GM12878 (cell line): ENCODE results near the gene COL11A2. TPM values are rescaled to one million over a fixed set of nuclear protein-coding genes. Genes with fewer than 3 reads are reported as not detected.

ENCODE experiments used
- ATAC-seq: fragments of 200-7000 bp; cut with Tn5 transposase; 3 replicates; pipeline ENCODE4 v1.9.1; 2020; ENCODE audit warnings: mild to moderate bottlenecking, moderate library complexity
- BruUV-seq: library from RNA; stranded (reverse); fragments of 400-500 nt; replicated peaks from 2 replicates; lab custom pipeline; 2021; lab: Mats Ljungman, UMichigan
- CTCF ChIA-PET: fragments of 300-600 bp; sonication (Branson Sonifier 250); formaldehyde crosslinking; extraction: SDS; loops from one replicate; lab custom pipeline; 2021; ENCODE audit warnings: inconsistent platforms; lab: Yijun Ruan, JAX
- POLR2A ChIA-PET: fragments of 350-600 bp; formaldehyde crosslinking; extraction: SDS; loops from one replicate; lab custom pipeline; 2021; ENCODE audit warnings: inconsistent platforms; lab: Charles Lee
- RAD21 ChIA-PET: fragments of 300-600 bp; sonication (Branson Sonifier 250); formaldehyde crosslinking; loops from one replicate; lab custom pipeline; 2023; ENCODE audit warnings: antibody characterized with exemption; ENCODE audit not compliant: unreplicated experiment; lab: Charles Lee
- SMC1A ChIA-PET: fragments of 300-600 bp; sonication (Branson Sonifier 250); formaldehyde crosslinking; loops from one replicate; lab custom pipeline; 2023; ENCODE audit not compliant: unreplicated experiment, uncharacterized antibody; lab: Charles Lee
- DNase-seq: peaks from one replicate; pipeline ENCODE4 v3.0.0-alpha.2; 2011; ENCODE audit warnings: low read depth, low spot score
- FAIRE-seq: peaks from 3 replicates; lab custom pipeline; 2011; peaks lifted over from hg19 to GRCh38; lab: Jason Lieb, UNC
- H2AFZ ChIP-seq: 2 replicates; pipeline ENCODE4 v1.6.0; 2011; ENCODE audit warnings: low read depth, low read length, control low read depth; ENCODE audit not compliant: control insufficient read depth
- H3K27ac ChIP-seq: 2 replicates; pipeline ENCODE4 v1.5.1; 2011; ENCODE audit warnings: control low read depth; ENCODE audit not compliant: control insufficient read depth, insufficient read depth
- H3K27me3 ChIP-seq, 2 experiments: replicated peaks in 1 of 2; 2 replicates each; pipeline versions ENCODE4 v1.6.0 to v1.6.1; 2011; ENCODE audit warnings: low read length in 1 of 2; ENCODE audit not compliant: control insufficient read depth in 2 of 2, insufficient read depth in 2 of 2
- H3K36me3 ChIP-seq, 2 experiments: 2 replicates each; pipeline ENCODE4 v1.5.1; 2011; ENCODE audit warnings: low read length in 1 of 2; ENCODE audit not compliant: control insufficient read depth in 2 of 2, insufficient read depth in 2 of 2
- H3K4me1 ChIP-seq: 2 replicates; pipeline ENCODE4 v1.6.1; 2011; ENCODE audit warnings: mild to moderate bottlenecking, low read length, moderate library complexity, mixed read lengths; ENCODE audit not compliant: control insufficient read depth, insufficient read depth
- H3K4me2 ChIP-seq: 2 replicates; pipeline ENCODE4 v1.6.0; 2011; ENCODE audit warnings: control low read depth; ENCODE audit not compliant: control insufficient read depth, insufficient read depth
- H3K4me3 ChIP-seq: fragments of 200-600 bp; sonication (generic); 2 replicates; pipeline ENCODE4 v1.5.1; 2016
- H3K79me2 ChIP-seq: 2 replicates; pipeline ENCODE4 v1.6.0; 2011; ENCODE audit warnings: low read length; ENCODE audit not compliant: control insufficient read depth, insufficient read depth
- H3K9ac ChIP-seq: 2 replicates; pipeline ENCODE4 v1.8.0; 2011; ENCODE audit warnings: low read length, control low read depth, mixed read lengths; ENCODE audit not compliant: control insufficient read depth, insufficient read depth
- H3K9me3 ChIP-seq: replicated peaks from 3 replicates; pipeline ENCODE4 v1.5.1; 2011; ENCODE audit warnings: mild to moderate bottlenecking, low read length; ENCODE audit not compliant: control insufficient read depth, insufficient read depth
- H4K20me1 ChIP-seq: 2 replicates; pipeline ENCODE4 v1.6.0; 2011; ENCODE audit not compliant: control insufficient read depth, insufficient read depth
- CEBPB ChIP-seq, 2 experiments: fragments of 150-350 bp in 1 of 2; IDR thresholded peaks; 2 replicates each; pipeline ENCODE4 v1.6.1; 2012 to 2014; ENCODE audit warnings: low read depth in 2 of 2, low read length in 2 of 2, borderline replicate concordance in 1 of 2, inconsistent platforms in 1 of 2
- CREB1 ChIP-seq: IDR thresholded peaks from 2 replicates; pipeline ENCODE4 v1.6.1; 2012; ENCODE audit warnings: low read depth, mild to moderate bottlenecking, inconsistent platforms
- HSF1 ChIP-seq: fragments of 150-350 bp; IDR thresholded peaks from 2 replicates; pipeline ENCODE4 v1.6.1; 2014; ENCODE audit warnings: mild to moderate bottlenecking, low read depth, low read length
- MAX ChIP-seq: IDR thresholded peaks from 2 replicates; pipeline ENCODE4 v1.6.1; 2012; ENCODE audit warnings: low read depth, low read length, improper control_type of control experiment
- ZNF217 ChIP-seq: fragments of 450-650 bp; IDR thresholded peaks from 2 replicates; pipeline ENCODE4 v1.6.1; 2017; ENCODE audit warnings: antibody characterized with exemption, mild to moderate bottlenecking
- WGBS: methylation state at CpG from one replicate; pipeline ENCODE4 v1.1.6; 2016; ENCODE audit warnings: low lambda C conversion rate; ENCODE audit not compliant: insufficient replicate concordance, insufficient coverage; ENCODE audit errors: missing lambda C conversion rate; 5-methylcytosine and 5-hydroxymethylcytosine counted together
- in situ Hi-C: fragments of 300-500 bp; cut with MboI; formaldehyde crosslinking; loops from 9 replicates; pipeline ENCODE4 v1.14.3; 2018; ENCODE audit warnings: mixed read lengths
- intact Hi-C: fragments of 100-400 bp; cut with micrococcal nuclease; formaldehyde crosslinking; loops from one replicate; pipeline ENCODE4 v1.14.2; 2022; ENCODE audit not compliant: unreplicated experiment
- polyA plus RNA-seq, 11 experiments: library from polyadenylated mRNA; depleted of rRNA in 4 of 11; unstranded in 6 of 11; stranded (reverse) in 5 of 11; fragments of >200 nt; fragmentation: Nextera tagmentation in 4 of 11; fragmentation: Illumina TruSeq in 1 of 11; extraction: Ambion mirVana in 4 of 11; extraction: Trizol in 1 of 11; gene quantifications; 1 replicate in 1 of 11; 2 replicates in 10 of 11; pipeline versions ENCODE4 v1.2.1 to v1.2.3, GENCODE V29; 2011 to 2016; ENCODE audit warnings: inconsistent platforms in 2 of 11, missing spikeins in 2 of 11, low read depth in 1 of 11
- total RNA-seq, 4 experiments: library from RNA; depleted of rRNA in 3 of 4; stranded (reverse); fragments of >200 nt in 3 of 4; fragmentation: Illumina TruSeq in 1 of 4; extraction: Trizol in 1 of 4; gene quantifications; 2 replicates each; pipeline versions ENCODE4 v1.2.1 to v1.2.3, GENCODE V29; 2013 to 2021

Gene COL11A2
- total and polyA plus RNA-seq, 10 of the 15 experiments (the other 5 are each of a cell fraction or from before 2014, with no cell fraction given): 0.03 to 0.83 (median 0.22) TPM; not detected in 1

- no peak for ATAC-seq
- CTCF ChIA-PET: interaction anchor here (0.6 to 1.3 kb wide), 5 partner anchors 17 to 58 kb away, joined by 3 read pairs; no protein-coding TSS in a partner anchor
- 14% methylated on average over 7 of the region's 7 CpGs for WGBS
- no peak for TF ChIP-seq MAX
- no peak for TF ChIP-seq CREB1
- TF ChIP-seq CEBPB (IDR thresholded peaks at IDR 0.05; ENCODE audit: borderline replicate concordance in 1 of 2, low read depth in 2 of 2, low read length in 2 of 2): no peak
- TF ChIP-seq HSF1: no peak
- no peak for TF ChIP-seq ZNF217
- SMC1A ChIA-PET: interaction anchor here (1.3 kb wide), 1 partner anchor 30 kb away, joined by 3 read pairs; no protein-coding TSS in a partner anchor
- Histone ChIP-seq H3K36me3 (peaks cover under 1 to 9% of the 10 kb centered on the region in 2 experiments; a peak in 1 of 4 replicates), H3K4me1 (no peaks in the 10 kb centered on the region), H3K4me2 (no peak overlapping the region), H4K20me1 (no peaks in the 10 kb centered on the region), H3K27ac (no peak overlapping the region), H3K27me3 (peaks cover 2 to 5% of the 10 kb centered on the region in 2 experiments), H3K9me3 (no peaks in the 10 kb centered on the region), H3K79me2 (no peaks in the 10 kb centered on the region), H3K9ac (no peak overlapping the region), H2AFZ (no peak overlapping the region), H3K4me3 (no peak overlapping the region)
- intact Hi-C loops: no loop called here
- in situ Hi-C loops: no loop called here
- no peak for FAIRE-seq
- POLR2A ChIA-PET: interaction anchor here (0.5 kb wide), 1 partner anchor 18 kb away, joined by 5 read pairs; no protein-coding TSS in a partner anchor
- RAD21 ChIA-PET: interaction anchor here (1.2 kb wide), 1 partner anchor 59 kb away, joined by 4 read pairs; no protein-coding TSS in a partner anchor
- no peak for DNase-seq
- BruUV-seq: no TSS peak
Measured at GRCh38 chr6:33189625-33190448, 2.4 kb downstream of the COL11A2 start.
